ENCODE results near the gene CNIH3. TPM values are rescaled to one million over a fixed set of nuclear protein-coding genes. Genes with fewer than 3 reads are reported as not detected.

Gene CNIH3
- total and polyA plus RNA-seq, 2 of the 4 experiments (the other 2 are of a cell fraction), result 2.0 to 2.9 TPM

GRCh38 chr1:224783006-224783651 is 167.0 kb downstream of the CNIH3 start:
- ATAC-seq (ENCODE audit: low read depth), result no peak
- Histone ChIP-seq H2AK9ac (replicated peaks; ENCODE audit: low read depth, low read length, poor library complexity) (no peak overlapping the region), H3K27me3 (ENCODE audit: control insufficient read depth, insufficient read depth, low read length) (no peaks in the 10 kb centered on the region; the same call in 1 of the 2 replicates), H3K79me1 (ENCODE audit: low read depth in 1 of 2, low read length in 2 of 2) (no peaks in the 10 kb centered on the region), H3K14ac (replicated peaks; ENCODE audit: low read depth, low read length) (no peak overlapping the region), H3K4me2 (ENCODE audit: low read depth, low read length) (no peak overlapping the region), H3K9me1 (ENCODE audit: insufficient read depth, low read length) (peaks cover 3% of the 10 kb centered on the region; the same call in 1 of the 2 replicates), H3K18ac (ENCODE audit: low read depth, low read length) (no peak overlapping the region), H3K9me3 (ENCODE audit: control insufficient read depth, insufficient read depth, low read length) (no peaks in the 10 kb centered on the region), H4K91ac (ENCODE audit: insufficient read depth, low read depth, low read length) (no peak overlapping the region), H2AK5ac (ENCODE audit: low read depth, low read length) (no peak overlapping the region), H2BK15ac (ENCODE audit: low read depth, low read length) (no peak overlapping the region), H4K8ac (ENCODE audit: low read depth in 2 of 2, low read length in 2 of 2) (no peak overlapping the region), H2BK120ac (ENCODE audit: low read depth, low read length) (no peak overlapping the region), H2BK20ac (ENCODE audit: low read depth, low read length) (no peak overlapping the region), H3K9ac (ENCODE audit: low read depth, low read length) (no peak overlapping the region), H3K4me3 (ENCODE audit: insufficient read depth, low read depth, low read length) (no peak overlapping the region), H4K5ac (ENCODE audit: low read depth, low read length) (no peak overlapping the region), H3K27ac (ENCODE audit: insufficient read depth, low read length) (no peak overlapping the region), H2BK5ac (ENCODE audit: low read depth, low read length, poor library complexity, severe bottlenecking) (no peak overlapping the region), H3K4me1 (ENCODE audit: control insufficient read depth, insufficient read depth, low read length) (peaks cover 1% of the 10 kb centered on the region; the same call in 1 of the 2 replicates), H3K56ac (ENCODE audit: extremely low read depth, insufficient read depth, low read length) (no peak overlapping the region), H4K20me1 (ENCODE audit: insufficient read depth, low read length) (no peaks in the 10 kb centered on the region), H3K23ac (ENCODE audit: low read depth, low read length) (no peak overlapping the region), H3K4ac (ENCODE audit: low read depth, low read length) (no peak overlapping the region), H3K36me3 (ENCODE audit: control insufficient read depth, insufficient read depth, low read length) (no peaks in the 10 kb centered on the region), H2AFZ (replicated peaks; ENCODE audit: low read length, poor library complexity) (no peak overlapping the region)
- dilution Hi-C loops (cut with HindIII; ENCODE audit: low sequenced_read_pairs, unreplicated experiment), result no loop called here
- intact Hi-C loops (cut with micrococcal nuclease), result no loop called here
- BruUV-seq (replicated peaks), result no TSS peak
- ChIA-PET POLR2A (ENCODE audit: unreplicated experiment) (no interaction called here), CTCF (no interaction called here)
- DNase-seq, result no peak
- in situ Hi-C loops (cut with MboI; ENCODE audit: low sequenced_read_pairs), result no loop called here
- TF ChIP-seq FOS (IDR thresholded peaks at IDR 0.05; ENCODE audit: low read depth, low read length), result no peak
- TF ChIP-seq MAFK (IDR thresholded peaks at IDR 0.05; ENCODE audit: low read depth, low read length), result no peak
- TF ChIP-seq CHD1 (IDR thresholded peaks at IDR 0.05; ENCODE audit: low read depth, low read length), result no peak
- TF ChIP-seq MAZ (IDR thresholded peaks at IDR 0.05; ENCODE audit: borderline replicate concordance, low read depth, low read length), result no peak
- no peak for TF ChIP-seq RFX5 (IDR thresholded peaks at IDR 0.05; ENCODE audit: low read depth, low read length)
- TF ChIP-seq POLR2A (IDR thresholded peaks at IDR 0.05; ENCODE audit: low read depth, low read length), result no peak
- TF ChIP-seq USF2 (IDR thresholded peaks at IDR 0.05; ENCODE audit: low read depth, low read length), result no peak
- TF ChIP-seq CTCF (conservative IDR thresholded peaks at IDR 0.05; ENCODE audit: low read depth, low read length), result no peak
- no peak for TF ChIP-seq MXI1 (IDR thresholded peaks at IDR 0.05; ENCODE audit: borderline replicate concordance, low read depth, low read length)
- no peak for TF ChIP-seq RAD21 (IDR thresholded peaks at IDR 0.05; ENCODE audit: low read length)
- TF ChIP-seq RCOR1 (IDR thresholded peaks at IDR 0.05; ENCODE audit: insufficient replicate concordance, low read length), result no peak
- TF ChIP-seq NFE2L2 (IDR thresholded peaks at IDR 0.05; ENCODE audit: low read depth, low read length), result no peak
- no peak for TF ChIP-seq SMC3 (IDR thresholded peaks at IDR 0.05; ENCODE audit: low read depth, low read length)
- TF ChIP-seq BHLHE40 (IDR thresholded peaks at IDR 0.05; ENCODE audit: low read depth, low read length), result no peak
- TF ChIP-seq CEBPB (IDR thresholded peaks at IDR 0.05; ENCODE audit: low read depth, low read length), result no peak
- no peak for TF ChIP-seq ELK1 (IDR thresholded peaks at IDR 0.05; ENCODE audit: borderline replicate concordance, low read depth, low read length)
- WGBS, 2 experiments (ENCODE audit: extremely low coverage in 2 of 2, insufficient read length in 1 of 2), result no CpG with 5 or more reads among the region's 5 CpGs

Data from IMR-90 (cell line).